Raji (cell line): Measurements from ENCODE around the gene PHIP.

Source experiments
- POLR2A ChIP-seq: IDR thresholded peaks from 2 replicates; pipeline ENCODE4 v1.6.1; 2011; ENCODE audit warnings: low read depth, low read length, control low read depth; ENCODE audit not compliant: insufficient read depth

Gene PHIP

GRCh38 chr6:79001415-79001814 is 76.6 kb downstream of the PHIP start:
- TF ChIP-seq POLR2A, result no peak

- TF ChIP-seq POLR2A, result no peak
These were observed 78.3 kb downstream of the PHIP start for GRCh38 chr6:78999737-79000136.

- TF ChIP-seq POLR2A, result no peak
These were observed 82.1 kb downstream of the PHIP start for GRCh38 chr6:78995946-78996345.

GRCh38 chr6:78995346-78995745 is 82.7 kb downstream of the PHIP start:
- no peak for TF ChIP-seq POLR2A

- TF ChIP-seq POLR2A, result no peak
These were observed 84.1 kb downstream of the PHIP start for GRCh38 chr6:78993955-78994354.

GRCh38 chr6:78989191-78989590 is 88.9 kb downstream of the PHIP start:
- no peak for TF ChIP-seq POLR2A

GRCh38 chr6:78986161-78986560 is 91.9 kb downstream of the PHIP start:
- TF ChIP-seq POLR2A, result no peak

- TF ChIP-seq POLR2A, result no peak
These were observed 93.7 kb downstream of the PHIP start for GRCh38 chr6:78984225-78984950.

- no peak for TF ChIP-seq POLR2A
These were observed 110.9 kb downstream of the PHIP start for GRCh38 chr6:78967191-78967590.

GRCh38 chr6:78966542-78966941 is 111.5 kb downstream of the PHIP start:
- no peak for TF ChIP-seq POLR2A

- TF ChIP-seq POLR2A, result no peak
These were observed 115.6 kb downstream of the PHIP start for GRCh38 chr6:78962448-78962847.

- TF ChIP-seq POLR2A, result no peak
These were observed 123.3 kb downstream of the PHIP start for GRCh38 chr6:78954740-78955139.

GRCh38 chr6:78953798-78954197 is 124.3 kb downstream of the PHIP start:
- TF ChIP-seq POLR2A, result no peak

GRCh38 chr6:78952362-78952761 is 125.7 kb downstream of the PHIP start:
- TF ChIP-seq POLR2A, result no peak

- TF ChIP-seq POLR2A, result no peak
These were observed 129.3 kb downstream of the PHIP start for GRCh38 chr6:78948785-78949184.

GRCh38 chr6:78947962-78948361 is 130.1 kb downstream of the PHIP start:
- TF ChIP-seq POLR2A, result no peak

- no peak for TF ChIP-seq POLR2A
These were observed 130.5 kb downstream of the PHIP start for GRCh38 chr6:78947529-78947928.

- TF ChIP-seq POLR2A, result no peak
These were observed 135.6 kb downstream of the PHIP start for GRCh38 chr6:78942446-78942845.

- TF ChIP-seq POLR2A, result no peak
These were observed 141.5 kb downstream of the PHIP start for GRCh38 chr6:78936515-78936914.
